Hematopoietic multipotent progenitor cell treated with erythropoietin and hydrocortisone succinate and interleukin-3 and kit ligand, for 8 days (in vitro differentiated cells): Measurements from ENCODE around the gene ZNF837.
"Not testable (repeated sequence)": the region's sequence is repeated elsewhere in the genome, so short reads cannot be mapped to it uniquely, and the experiment has no call there.

Source experiments
- DNase-seq: peaks from one replicate; pipeline ENCODE4 v3.0.0-alpha.2; 2015

ZNF837 gene

DNA sequence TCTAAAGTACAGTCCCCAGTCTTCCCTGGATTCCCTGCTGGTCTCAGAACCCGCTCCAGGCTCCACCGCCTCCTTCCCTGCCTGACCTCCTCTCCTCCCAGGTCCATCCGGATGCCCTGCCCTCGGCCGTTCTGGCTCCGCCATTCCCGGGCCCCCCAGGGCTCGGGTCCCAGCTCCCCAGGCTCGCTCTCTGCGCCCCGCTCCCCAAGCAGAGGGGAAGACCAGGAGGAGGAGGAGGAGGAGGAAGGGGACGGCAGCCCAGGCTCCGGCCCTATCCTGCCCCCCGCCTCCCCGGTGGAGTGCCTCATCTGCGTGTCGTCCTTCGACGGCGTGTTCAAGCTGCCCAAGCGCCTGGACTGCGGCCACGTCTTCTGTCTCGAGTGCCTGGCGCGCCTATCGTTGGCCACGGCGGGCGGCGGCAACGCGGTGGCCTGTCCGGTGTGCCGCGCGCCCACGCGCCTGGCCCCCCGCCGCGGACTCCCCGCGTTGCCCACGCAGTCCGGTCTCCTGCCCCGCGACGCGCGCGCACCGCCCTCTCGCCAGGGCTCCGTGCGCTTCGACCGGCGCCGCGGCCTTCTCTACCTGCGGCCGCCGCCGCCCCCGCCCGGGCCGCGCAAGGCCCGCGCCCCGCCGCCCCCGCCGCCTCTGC, 15.3 kb upstream of the ZNF837 start:
- DNase-seq, result peak; percentile 30

DNA sequence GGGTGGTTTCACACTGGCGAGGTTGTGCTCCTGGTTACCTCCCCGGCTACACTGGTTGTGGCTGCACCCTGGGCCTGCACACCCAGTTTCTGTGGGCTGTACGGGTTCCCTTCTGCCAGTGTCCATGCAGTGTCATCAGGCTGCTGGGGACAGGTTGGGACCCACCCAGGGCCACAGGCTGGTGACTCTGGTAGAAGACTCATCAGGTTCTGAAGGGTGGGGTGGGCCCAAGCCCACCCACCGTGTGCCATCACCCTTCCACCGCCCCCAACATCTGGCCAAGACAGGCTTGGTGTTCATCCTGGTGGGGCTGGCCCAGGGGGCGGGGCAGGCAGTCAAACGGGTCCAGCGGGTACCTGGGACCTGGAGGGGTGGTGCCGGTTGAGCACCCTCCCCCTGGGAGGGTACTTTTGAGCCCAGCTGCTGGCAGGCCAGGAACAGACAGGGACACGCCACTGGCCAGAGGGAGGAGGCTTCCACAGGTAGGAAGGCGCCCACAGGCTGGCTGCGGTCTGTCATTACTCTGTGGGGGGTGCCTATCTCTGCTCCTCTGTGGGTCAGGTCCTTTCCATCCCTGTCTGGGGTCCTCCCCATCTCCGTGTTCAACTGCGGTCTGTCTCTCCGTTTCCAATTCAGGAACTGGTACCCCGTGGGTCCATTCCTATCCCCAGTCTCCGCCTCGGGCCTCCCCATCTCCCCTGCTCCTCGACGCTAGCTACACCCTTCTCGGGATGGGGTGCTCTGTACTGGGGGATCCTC, 14.6 kb upstream of the ZNF837 start, which contains the start of gene RNF225:
RNF225 (plus strand) TSS at position 437 of the 759 bp plus-strand sequence. CDS start 434 bp downstream, outside the sequence.
- DNase-seq, result peak; percentile 33

DNA sequence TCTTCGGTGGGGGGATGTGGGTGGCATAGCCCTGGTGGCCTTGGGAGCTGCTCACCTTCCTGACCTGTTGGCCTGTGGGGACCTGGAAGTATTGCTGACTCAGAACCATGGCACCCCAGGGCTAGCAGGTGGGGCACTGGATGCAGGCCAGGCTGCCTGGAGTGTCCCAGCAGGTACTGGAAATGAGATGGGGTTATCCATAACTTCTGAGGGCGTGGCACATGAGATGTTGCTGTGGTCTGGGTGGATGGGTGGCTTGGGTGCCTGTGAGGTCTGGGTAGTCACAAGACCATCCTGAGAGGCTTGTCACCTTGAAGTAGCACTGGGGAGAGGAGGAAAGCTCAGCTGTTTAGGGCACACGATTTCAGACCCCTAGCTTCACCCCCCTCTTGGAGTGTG, 14.0 kb upstream of the ZNF837 start:
- DNase-seq, result peak; percentile 16

DNA sequence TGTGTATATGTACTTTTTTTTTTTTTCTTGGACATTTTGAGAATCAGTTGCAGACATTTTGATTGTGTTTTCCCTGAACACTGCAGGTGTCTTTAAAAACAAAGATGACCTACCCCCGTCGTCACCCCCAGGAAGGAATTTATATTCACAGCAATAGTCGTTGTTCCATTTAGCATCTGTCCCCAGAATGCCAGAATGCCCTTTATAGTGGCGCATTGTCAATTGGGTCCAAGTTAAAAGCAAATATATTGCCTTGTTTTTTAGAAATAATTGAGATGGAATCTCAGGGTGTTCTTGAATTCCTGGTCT, 12.8 kb upstream of the ZNF837 start:
- DNase-seq, result no peak

DNA sequence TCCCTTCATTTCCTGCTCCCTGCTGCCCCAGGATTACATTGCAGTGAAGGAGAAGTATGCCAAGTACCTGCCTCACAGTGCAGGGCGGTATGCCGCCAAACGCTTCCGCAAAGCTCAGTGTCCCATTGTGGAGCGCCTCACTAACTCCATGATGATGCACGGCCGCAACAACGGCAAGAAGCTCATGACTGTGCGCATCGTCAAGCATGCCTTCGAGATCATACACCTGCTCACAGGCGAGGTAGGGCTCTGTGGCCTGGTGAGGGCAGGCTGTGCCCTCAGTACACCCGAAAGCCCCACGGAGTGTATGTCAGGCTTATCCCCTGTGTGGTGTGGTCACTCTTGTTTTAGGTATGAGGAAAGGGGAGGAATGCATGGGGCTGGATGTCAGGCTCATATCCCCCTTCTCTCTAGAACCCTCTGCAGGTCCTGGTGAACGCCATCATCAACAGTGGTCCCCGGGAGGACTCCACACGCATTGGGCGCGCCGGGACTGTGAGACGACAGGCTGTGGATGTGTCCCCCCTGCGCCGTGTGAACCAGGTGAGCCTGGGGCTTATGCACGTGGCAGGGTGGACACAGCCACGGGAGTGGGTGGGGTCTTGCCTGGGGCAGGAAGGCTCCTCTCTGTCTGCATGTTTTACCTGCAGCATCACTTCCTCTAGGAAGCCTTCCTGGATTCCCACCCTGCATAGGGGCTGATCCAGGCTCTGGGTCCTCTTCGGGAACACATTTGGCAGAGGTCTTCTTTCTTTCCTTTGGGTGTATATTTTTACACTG, 12.3 kb upstream of the ZNF837 start:
- DNase-seq, result no peak

DNA sequence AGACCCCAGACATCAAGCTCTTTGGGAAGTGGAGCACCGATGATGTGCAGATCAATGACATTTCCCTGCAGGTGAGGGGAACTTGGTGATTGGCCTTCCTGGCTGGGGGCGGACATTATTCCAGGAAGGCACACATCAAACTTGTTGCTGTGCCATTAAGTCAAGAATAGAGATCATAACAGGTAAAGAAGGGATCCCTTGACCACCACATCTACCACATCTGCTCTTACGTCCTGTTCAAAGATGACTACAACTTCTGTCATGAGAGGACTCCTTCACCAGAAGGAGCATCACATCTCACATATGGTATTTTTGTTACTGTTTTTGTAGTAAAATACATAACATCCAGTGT, 7.3 kb upstream of the ZNF837 start:
- DNase-seq, result no peak

DNA sequence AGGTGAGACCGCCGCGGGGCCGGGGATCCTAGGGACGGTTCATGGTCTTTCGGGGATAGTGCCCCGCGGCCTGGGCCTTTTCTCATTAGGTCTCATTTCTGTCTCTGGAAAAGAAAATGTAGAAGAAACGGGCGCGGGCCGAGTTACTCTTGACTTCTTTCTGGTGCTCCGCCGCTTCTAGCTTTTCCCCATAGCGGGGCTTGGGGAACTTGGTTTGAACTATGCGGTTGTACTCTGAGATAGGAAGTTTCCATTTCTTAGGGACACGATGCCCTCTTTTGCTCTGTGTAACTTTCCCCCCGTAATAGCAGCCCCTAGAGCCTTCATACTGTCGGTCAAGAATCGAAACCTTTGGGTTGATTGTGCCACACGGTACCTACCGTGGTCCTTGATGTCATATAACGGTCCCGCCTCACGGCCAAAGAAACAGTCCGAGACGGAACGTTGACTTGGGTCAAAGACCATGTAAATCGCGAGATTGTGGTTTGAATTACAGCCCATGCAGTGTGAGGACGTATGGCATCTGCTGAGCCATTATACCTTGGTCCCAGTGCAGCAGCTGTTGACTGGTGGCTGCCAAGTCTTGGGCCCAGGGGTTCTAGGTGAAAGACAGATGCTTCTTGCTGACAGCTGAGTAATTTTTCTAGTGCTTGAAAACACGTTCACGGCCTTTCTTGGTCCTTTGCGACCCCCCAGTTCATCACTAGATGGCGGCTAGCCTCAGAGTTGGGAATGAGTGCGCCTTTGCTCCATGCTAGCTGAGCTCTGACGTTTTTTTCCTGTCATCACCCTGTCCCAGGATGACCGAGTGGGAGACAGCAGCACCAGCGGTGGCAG, 6.7 kb upstream of the ZNF837 start:
- peak; percentile 8 for DNase-seq

DNA sequence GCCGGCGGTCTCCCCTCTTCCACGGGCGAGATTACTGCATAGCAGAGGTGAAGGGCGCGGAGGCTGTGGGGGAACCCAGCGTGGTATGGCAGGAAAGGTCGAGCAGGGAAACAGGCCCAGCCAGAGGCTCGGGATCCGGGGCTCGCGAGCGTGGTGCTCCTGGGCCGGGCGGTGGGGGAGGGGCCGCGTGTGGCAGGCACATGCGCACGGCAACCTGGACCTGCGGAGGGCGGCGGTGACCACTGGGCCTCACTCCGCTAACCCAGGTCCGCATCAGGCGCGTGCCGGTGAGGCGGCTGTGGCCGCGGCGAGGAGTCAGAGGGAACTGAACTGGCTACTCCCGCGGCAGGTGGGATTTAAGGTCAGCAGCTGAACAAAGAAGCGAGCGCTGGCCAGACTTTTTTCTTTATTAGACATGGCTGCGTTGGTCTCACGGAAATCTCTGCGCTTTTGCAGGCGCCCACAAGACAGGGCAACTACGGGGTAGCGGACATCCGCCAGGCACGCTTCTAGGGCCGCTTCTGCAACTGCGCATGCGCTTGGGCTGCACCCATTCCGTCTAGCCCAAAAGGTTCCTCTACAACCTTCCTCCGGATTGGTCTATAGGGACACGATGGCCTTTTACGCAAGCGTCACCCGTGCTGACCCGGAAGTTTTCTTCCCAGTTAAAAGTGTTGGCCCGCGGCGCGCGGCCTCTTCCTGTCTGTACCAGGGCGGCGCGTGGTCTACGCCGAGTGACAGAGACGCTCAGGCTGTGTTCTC, 5.9 kb upstream of the ZNF837 start, which contains the start of gene RPS5:
RPS5 (plus strand) TSS at position 694 of the 762 bp plus-strand sequence. CDS start 869 bp downstream, outside the sequence.
- DNase-seq, result peak; percentile 99

DNA sequence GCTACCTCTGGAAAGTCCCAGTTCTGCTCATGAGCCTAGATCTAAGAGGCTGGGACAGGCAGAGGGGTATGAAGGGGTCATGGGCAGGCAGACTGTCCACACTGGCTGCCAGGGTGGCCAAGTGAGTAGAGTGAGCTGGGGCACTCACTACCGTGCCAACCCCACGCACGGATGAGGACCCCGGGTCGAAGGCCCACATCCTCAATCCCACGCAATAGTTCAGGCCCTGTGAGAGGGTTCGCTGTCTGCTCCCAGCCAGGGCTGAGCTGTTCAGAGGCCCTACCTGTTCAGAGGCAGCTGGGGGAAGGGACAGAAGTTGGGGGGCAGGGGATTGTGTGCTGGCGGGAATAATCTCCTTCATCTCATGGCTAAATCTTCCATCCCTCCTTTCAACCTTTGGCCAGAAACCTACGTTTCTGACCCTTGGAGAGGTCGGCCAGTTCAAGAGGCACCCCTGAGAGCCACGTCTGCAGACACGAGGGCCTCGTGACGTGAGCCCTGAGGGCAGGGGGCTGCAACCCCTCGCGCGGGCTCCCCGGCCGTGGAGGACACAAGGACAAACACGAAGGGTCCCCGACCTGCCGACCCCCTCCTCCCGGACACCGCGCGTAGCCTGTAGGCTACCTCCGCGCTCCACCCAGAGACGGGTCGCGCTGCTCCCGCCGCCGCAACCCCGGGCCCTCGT, 5.2 kb upstream of the ZNF837 start:
- DNase-seq, result peak; percentile 35

DNA sequence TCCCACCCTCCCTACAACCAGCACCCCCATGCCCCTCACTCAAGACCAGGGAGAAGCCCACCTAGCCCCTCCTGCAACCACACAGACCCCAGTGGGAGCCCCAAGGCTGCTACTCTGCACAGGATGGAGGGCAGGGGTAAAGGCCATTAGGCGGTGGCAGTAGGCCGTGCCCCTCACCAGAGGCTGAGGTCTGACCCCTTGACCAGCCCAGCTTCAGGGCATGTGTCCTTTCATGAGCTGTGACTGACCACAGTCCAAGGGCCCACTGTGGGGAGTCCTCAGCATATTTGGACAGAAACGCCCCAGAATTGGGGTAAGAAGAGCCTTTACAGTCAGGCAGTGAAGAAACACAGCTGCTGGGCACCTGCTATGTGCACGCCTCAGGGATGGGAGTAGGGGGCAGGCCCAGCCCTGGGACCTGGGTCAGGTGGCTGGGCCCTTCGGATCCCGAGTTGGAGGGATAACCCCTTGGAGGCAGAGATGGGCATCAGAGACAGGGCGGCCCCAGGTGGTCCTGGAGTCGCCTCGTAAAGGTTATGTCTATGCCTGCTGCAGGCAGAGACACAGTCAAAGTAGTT, 4.6 kb upstream of the ZNF837 start:
- no peak for DNase-seq

DNA sequence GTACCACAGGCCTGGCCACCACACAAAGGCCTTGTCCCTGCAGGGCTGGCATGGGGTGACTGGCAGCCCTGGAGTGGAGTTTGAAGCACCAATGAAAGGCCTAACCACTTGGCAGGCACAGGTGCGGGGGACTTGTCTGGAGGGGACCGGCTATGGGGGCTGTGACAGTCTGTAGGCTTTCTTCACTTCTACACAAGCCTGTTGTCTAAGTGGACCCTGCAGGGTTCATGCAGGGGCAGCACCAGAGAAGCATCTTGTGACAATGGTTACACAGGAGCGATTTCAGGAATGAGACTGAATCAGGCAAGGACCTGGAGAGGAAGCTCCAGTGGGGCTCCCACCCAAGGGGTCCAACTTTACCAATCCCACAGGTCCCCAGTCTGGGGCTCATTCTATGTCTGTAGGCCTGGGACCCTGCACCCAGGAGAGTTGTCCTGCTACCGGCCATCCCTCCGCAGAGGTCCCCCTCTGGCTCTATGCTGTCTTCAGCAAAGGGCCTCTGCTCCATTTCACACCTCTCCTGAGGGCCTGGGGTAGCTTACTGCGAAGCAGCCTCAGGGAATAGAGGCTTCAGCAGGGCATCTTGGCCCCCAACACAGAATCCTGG, 2.3 kb upstream of the ZNF837 start:
- DNase-seq, result no peak

DNA sequence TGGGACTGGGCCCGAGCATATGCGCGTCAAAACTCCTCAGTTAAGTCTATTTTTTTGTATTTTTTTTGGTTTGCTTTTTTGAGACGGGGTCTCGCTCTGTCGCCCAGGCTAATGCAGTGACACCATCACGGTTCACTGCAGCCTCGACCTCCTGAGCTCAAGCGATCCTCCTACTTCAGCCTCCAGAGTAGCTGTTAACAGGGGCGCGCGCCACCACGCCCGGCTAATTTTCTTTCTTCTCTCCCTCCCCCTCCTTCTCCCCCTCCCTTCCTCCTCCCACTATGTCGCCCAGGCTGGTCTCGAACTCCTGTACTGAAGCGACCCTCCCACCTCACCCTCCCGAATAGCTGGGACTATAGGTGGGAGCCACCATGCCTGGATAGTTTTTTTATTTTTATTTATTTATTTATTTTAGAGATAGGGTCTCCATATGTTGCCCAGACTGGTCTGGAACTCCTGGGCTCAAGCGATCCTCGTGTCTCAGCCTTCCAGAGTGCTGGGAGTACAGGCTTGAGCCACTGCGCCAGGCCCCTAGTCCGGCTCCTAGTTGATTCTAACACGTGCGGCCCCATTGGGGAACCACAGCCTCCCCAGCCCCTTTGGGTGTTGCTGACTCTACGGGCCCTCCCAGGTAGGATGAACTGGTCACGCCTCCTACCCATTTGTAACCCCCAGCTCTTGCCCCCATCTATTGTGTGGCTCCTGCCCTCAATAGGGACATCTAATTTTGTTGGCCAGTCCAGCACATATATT, 806 bp upstream of the ZNF837 start:
- no peak for DNase-seq

DNA sequence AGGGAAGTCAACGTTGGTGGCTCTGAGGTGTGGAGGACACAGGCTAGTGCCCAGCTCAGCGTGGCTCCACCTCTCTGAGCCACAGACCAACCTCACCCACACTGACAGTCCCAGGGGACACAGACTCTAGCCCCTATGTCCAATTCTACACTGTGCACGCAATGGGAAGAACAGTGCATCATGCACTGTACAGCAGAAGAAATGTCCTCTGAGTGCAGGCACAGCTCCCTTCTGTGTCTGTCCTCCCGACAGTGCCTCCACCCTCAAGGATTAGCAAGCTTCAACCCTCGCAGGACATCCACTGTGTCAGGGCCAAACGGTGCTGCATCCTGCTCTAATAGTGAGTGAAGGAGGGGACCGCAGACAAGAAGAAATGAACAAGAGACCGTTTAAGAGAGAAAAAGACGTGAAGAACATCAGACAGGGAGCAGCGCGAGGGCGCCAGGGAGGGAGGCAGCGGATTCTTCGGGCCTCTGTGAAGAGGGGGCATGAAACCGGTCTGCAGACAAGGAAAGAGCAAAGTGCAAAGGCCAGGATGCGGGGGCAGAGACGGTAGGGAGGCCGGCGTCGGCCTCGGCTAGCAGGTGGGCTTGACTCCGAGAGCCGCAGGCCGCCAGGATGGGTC, 681 bp downstream of the ZNF837 start:
- no peak for DNase-seq

DNA sequence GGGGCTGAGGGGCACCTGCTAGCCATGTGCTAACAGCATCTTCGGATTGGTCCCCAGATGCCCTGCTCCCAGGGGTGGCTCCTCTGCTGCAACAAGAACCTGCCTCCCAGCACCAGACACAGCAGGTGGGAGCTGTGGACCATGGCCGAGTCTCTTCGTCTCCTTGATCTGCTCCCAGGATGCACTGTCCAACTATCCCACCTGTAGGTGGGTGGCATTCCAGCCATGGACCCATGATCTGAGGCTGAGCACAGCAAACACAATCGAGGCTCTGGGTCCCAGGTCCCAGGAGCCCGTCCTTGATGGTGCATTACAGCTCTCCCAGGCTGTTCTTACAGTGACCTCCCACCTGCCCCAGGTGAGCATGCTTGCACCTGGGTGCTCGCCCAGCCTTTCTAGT, 1.6 kb downstream of the ZNF837 start:
- DNase-seq, result no peak

DNA sequence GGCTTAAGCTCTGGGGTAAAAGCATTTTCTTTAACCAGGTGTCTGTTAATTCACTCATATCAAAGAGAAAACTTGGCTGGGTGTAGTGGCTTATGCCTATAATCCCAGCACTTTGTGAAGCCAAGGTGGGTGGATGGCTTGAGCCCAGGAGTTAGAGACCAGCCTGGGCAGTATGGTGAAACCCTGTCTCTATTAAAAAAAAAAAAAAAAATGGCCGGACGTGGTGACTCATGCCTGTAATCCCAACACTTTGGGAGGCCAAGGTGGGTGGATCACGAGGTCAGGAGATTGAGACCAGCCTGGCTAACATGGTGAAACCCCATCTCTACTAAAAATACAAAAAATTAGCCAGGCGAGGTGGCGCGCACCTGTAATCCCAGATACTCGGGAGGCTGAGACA, 4.1 kb downstream of the ZNF837 start:
- DNase-seq, result not testable (repeated sequence)

DNA sequence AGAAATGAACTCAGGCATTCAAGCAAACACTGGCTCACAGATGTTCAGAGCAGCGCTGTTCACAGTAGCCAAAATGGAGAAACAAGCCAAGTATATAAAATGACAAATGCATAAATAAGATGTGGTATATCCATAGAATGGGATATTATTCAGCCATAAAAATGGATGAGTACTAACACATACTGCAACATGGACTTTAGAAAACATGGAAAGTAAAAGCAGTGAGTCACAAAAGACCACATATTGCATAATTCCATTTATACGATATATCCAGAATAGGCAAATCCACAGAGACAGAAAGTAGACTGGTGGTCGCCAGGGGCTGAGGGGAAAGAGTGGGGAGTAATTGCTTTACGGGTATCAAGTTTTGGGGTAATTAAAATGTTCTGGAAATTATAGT, 6.6 kb downstream of the ZNF837 start:
- DNase-seq, result no peak

DNA sequence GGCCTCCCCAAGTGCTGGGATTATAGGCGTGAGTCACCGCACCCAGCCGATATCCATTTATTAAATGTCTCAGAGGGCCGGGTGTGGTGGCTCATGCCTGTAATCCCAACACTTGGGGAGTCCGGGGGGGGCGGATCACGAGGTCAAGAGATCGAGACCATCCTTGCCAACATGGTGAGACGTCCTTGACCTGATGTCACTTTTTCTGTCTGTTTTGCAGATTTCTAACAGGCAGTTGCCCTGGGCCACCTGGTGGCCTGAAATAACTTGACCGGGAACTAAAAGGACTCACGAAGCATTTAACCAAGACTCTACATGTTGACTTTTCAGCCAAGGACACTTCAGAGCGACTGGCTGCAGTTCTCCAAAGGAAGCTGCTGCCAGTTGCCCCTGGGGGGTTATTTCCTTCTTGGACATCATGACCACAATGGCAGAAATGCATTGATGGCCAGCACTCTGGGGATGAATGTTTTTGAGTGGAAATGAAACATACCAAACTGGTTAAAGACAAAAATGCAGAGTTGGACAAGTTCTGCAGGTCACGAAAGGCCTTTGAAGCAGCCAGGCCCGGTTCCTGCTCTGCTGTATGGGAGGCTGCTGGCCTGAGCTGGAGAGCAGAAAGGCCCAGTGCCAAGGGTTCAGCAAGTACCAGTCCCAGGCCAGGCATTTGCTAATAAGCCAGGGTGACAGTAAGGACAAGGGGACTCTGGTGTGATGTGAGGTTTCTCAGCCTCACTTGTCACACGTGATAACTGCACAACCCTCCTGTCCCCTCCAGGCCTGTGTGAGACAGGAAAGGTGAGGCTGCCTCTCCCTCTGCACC, 8.3 kb downstream of the ZNF837 start:
- no peak for DNase-seq

DNA sequence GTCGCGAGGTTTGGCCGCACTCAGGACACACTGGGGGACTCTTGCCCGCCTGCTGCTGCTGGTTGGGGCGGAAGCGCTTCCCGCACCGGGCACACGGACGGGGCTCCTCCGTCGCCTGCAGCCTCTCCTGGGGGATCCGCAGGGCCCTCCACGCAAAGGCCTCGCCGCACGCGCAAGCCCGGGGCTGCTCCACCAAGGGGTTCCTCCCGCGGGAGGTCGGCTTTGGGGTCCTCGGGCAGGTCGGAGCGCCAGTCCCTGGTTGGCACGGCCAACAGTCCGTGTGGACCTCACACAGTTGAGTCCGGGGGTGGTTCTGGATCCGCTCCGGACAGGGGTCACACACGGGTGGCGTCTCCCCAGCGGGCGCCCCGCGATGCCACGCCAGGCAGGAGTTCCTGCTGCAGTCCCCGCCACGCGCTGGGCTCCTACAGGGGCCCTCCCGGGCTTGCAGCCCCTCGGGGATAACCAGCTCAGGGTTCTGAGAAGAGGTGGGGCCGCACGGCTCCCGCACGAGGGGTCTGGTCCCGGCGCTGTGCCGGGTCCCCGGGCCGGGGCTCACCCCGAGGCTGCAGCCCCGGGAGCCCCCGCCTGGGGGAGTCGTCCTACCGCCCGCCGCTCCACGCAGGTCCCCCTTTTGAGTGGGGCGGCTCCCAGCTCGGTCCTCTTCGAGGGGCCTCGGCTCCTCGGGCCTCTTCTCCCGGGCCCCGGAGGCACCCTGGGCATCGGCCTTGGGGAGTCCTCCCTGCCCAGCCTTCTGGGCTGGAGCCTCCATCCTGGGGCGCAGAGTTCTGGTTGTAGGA, 12.1 kb downstream of the ZNF837 start:
- no peak for DNase-seq
